Lung (tissue), 12 donors: ENCODE data around the gene SH2D4B. TPM values are rescaled to one million over a fixed set of nuclear protein-coding genes. Genes with fewer than 3 reads are reported as not detected.

Experiments
- ATAC-seq: fragments of 200-7000 bp; cut with Tn5 transposase; one replicate; pipeline ENCODE4 v1.9.1; 2020; ENCODE audit warnings: moderate number of reproducible peaks; ENCODE audit not compliant: insufficient read depth, low FRiP score
- DNase-seq, 3 donors: peaks; one replicate each; pipeline ENCODE4 v3.0.0-alpha.2; 2013 to 2017
- H3K27ac ChIP-seq, 2 donors: one replicate each; pipeline ENCODE4 v1.5.1; 2013; ENCODE audit warnings: mild to moderate bottlenecking in 2 of 2, moderate library complexity in 2 of 2, control low read depth in 1 of 2, inconsistent platforms in 1 of 2, low read depth in 1 of 2, low read length in 1 of 2
- H3K27me3 ChIP-seq, 3 donors: one replicate each; pipeline ENCODE4 v1.5.1; 2013; ENCODE audit warnings: low read length in 2 of 3; ENCODE audit not compliant: control insufficient read depth in 3 of 3, insufficient read depth in 3 of 3
- H3K36me3 ChIP-seq, 4 donors: one replicate each; pipeline ENCODE4 v1.5.1; 2013; ENCODE audit warnings: low read length in 4 of 4, mild to moderate bottlenecking in 1 of 4, moderate library complexity in 1 of 4; ENCODE audit not compliant: control insufficient read depth in 4 of 4, insufficient read depth in 4 of 4
- H3K4me1 ChIP-seq, 5 donors: one replicate each; pipeline ENCODE4 v1.5.1; 2013; ENCODE audit warnings: low read length in 5 of 5, mild to moderate bottlenecking in 2 of 5, moderate library complexity in 1 of 5; ENCODE audit not compliant: control insufficient read depth in 5 of 5, insufficient read depth in 5 of 5
- H3K4me3 ChIP-seq: one replicate; pipeline ENCODE4 v1.5.1; 2013; ENCODE audit warnings: mild to moderate bottlenecking, control low read depth, moderate library complexity
- H3K9ac ChIP-seq, 2 donors: one replicate each; pipeline ENCODE4 v1.5.1; 2013; ENCODE audit warnings: low read length in 2 of 2, control low read depth in 1 of 2; ENCODE audit not compliant: insufficient read depth in 1 of 2
- H3K9me3 ChIP-seq, 4 donors: one replicate each; pipeline ENCODE4 v1.5.1; 2013; ENCODE audit warnings: low read length in 3 of 4, mild to moderate bottlenecking in 1 of 4, moderate library complexity in 1 of 4; ENCODE audit not compliant: control insufficient read depth in 4 of 4, insufficient read depth in 3 of 4
- CTCF ChIP-seq: IDR thresholded peaks from 2 replicates; pipeline ENCODE4 v1.5.1; 2012; ENCODE audit warnings: mild to moderate bottlenecking; ENCODE audit errors: control extremely low read depth, extremely low read depth
- WGBS, 2 donors: extraction: QIAGEN DNeasy Blood & Tissue Kit; methylation state at CpG; one replicate each; pipeline ENCODE4 v1.1.7; 2013; 5-methylcytosine and 5-hydroxymethylcytosine counted together
- polyA plus RNA-seq, 2 donors: library from polyadenylated mRNA; stranded (reverse); fragments of 200-250 nt; gene quantifications; one replicate each; pipeline ENCODE4 v1.2.1, GENCODE V29; 2013
- total RNA-seq, 2 donors: library from RNA; depleted of rRNA in 1 of 2; stranded (reverse); fragments of >200 nt in 1 of 2; gene quantifications; one replicate each; pipeline ENCODE4 v1.2.1, GENCODE V29; 2014 to 2021
- donor health status: control.
- donor health status: control.
- donor health status: Bipolar disorder and iron deficiency.
- donor health status: healthy.
- donor health status: DM: yes; HTN: yes; CAD: no.

Gene SH2D4B
- total and polyA plus RNA-seq, 4 donors: 0.12 to 0.28 (median 0.21) TPM

- Histone ChIP-seq H3K4me3 (no peak overlapping the region), H3K27ac (no peak overlapping the region), H3K4me1 (peaks cover 18 to 55% (median 39%) of the 10 kb centered on the region in 5 donors), H3K36me3 (peaks cover 0 to 10% (median 0%) of the 10 kb centered on the region in 4 donors), H3K9me3 (no peaks in the 10 kb centered on the region), H3K27me3 (no peaks in the 10 kb centered on the region), H3K9ac (no peak overlapping the region)
- no peak for TF ChIP-seq CTCF
- ATAC-seq: no peak
- DNase-seq: no peak
- whole genome bisulfite sequencing, 2 donors: 89% methylated on average over 4 of the region's 4 CpGs
Measured at GRCh38 chr10:80496555-80497172, 41.0 kb upstream of the SH2D4B start.

GRCh38 chr10:80497187-80498077, 40.3 kb upstream of the SH2D4B start:
- H3K27me3 ChIP-seq: no peaks in the 10 kb centered on the region
- no peak for TF ChIP-seq CTCF
- DNase-seq (peak; percentile 71 to 94 (median 90)), ATAC-seq (peak; percentile 11)
- H3K27ac ChIP-seq: peak overlapping the region; percentile 50 to 91
- peaks cover 18 to 59% (median 39%) of the 10 kb centered on the region in 5 donors for H3K4me1 ChIP-seq
- H3K4me3 ChIP-seq: no peak overlapping the region
- H3K9ac ChIP-seq: peak overlapping the region in 1 of 2 donors; percentile 14
- peaks cover 0 to 7% (median 0%) of the 10 kb centered on the region in 4 donors for H3K36me3 ChIP-seq
- H3K9me3 ChIP-seq: no peaks in the 10 kb centered on the region
- 27 to 42% methylated on average over 7 of the region's 7 CpGs for WGBS, 2 donors

- peak in 1 of 3 donors; percentile 23 for DNase-seq
- peaks cover 18 to 63% (median 39%) of the 10 kb centered on the region in 5 donors for H3K4me1 ChIP-seq
- peak overlapping the region; percentile 50 to 91 for H3K27ac ChIP-seq
- H3K27me3 ChIP-seq: no peaks in the 10 kb centered on the region
- H3K36me3 ChIP-seq: peaks cover 0 to 7% (median 0%) of the 10 kb centered on the region in 4 donors
- 26 to 34% methylated on average over 8 of the region's 8 CpGs for WGBS, 2 donors
- no peak overlapping the region for H3K4me3 ChIP-seq
- TF ChIP-seq CTCF: no peak
- no peak for ATAC-seq
- peak overlapping the region in 1 of 2 donors; percentile 47 for H3K9ac ChIP-seq
- H3K9me3 ChIP-seq: no peaks in the 10 kb centered on the region
Measured at GRCh38 chr10:80498078-80498832, 39.4 kb upstream of the SH2D4B start.
